ENCODE measurements around the gene ZNF554.

ZNF554 gene

GRCh38 chr19:2877398-2878331, 58.0 kb downstream of the ZNF554 start:
- Histone ChIP-seq H3K9ac (ENCODE audit: low read depth, low read length, poor library complexity, severe bottlenecking) (no peak overlapping the region), H3K36me3 (ENCODE audit: insufficient read depth, low read length) (no peaks in the 10 kb centered on the region), H3K4me2 (ENCODE audit: low read depth, low read length, poor library complexity, severe bottlenecking) (no peak overlapping the region), H3K9me2 (replicated peaks; ENCODE audit: low read depth, low read length) (no peaks in the 10 kb centered on the region), H2AFZ (ENCODE audit: low read length) (no peak overlapping the region), H3K27me3 (ENCODE audit: insufficient read depth, low read length, poor library complexity, severe bottlenecking) (no peaks in the 10 kb centered on the region), H3K4me3 (ENCODE audit: low read length, poor library complexity, severe bottlenecking) (no peak overlapping the region), H3K9me3 (ENCODE audit: insufficient read depth, low read depth, low read length) (peaks cover 16% of the 10 kb centered on the region; the same call in 1 of the 2 replicates), H3K79me2 (ENCODE audit: insufficient read depth, low read length) (no peaks in the 10 kb centered on the region), H3K4me1 (ENCODE audit: insufficient read depth, low read length, poor library complexity, severe bottlenecking) (no peaks in the 10 kb centered on the region), H3F3A (ENCODE audit: low read depth) (no peaks in the 10 kb centered on the region), H4K20me1 (ENCODE audit: insufficient read depth, low read length, poor library complexity, severe bottlenecking) (no peaks in the 10 kb centered on the region)
- TF ChIP-seq EZH2phosphoT487 (IDR thresholded peaks at IDR 0.05; ENCODE audit: borderline replicate concordance) (no peak), CTCF (conservative IDR thresholded peaks at IDR 0.05; ENCODE audit: low read length) (no peak)

GRCh38 chr19:2883686-2884439, 64.2 kb downstream of the ZNF554 start:
- H3K36me3 ChIP-seq (ENCODE audit: insufficient read depth, low read length), result no peaks in the 10 kb centered on the region
- no peaks in the 10 kb centered on the region for H3K9me2 ChIP-seq (replicated peaks; ENCODE audit: low read depth, low read length)
- H3K9ac ChIP-seq (ENCODE audit: low read depth, low read length, poor library complexity, severe bottlenecking), result no peak overlapping the region
- H3K4me1 ChIP-seq (ENCODE audit: insufficient read depth, low read length, poor library complexity, severe bottlenecking), result no peaks in the 10 kb centered on the region
- no peak overlapping the region for H3K4me2 ChIP-seq (ENCODE audit: low read depth, low read length, poor library complexity, severe bottlenecking)
- no peak overlapping the region for H2AFZ ChIP-seq (ENCODE audit: low read length)
- H3K27me3 ChIP-seq (ENCODE audit: insufficient read depth, low read length, poor library complexity, severe bottlenecking), result no peaks in the 10 kb centered on the region
- peaks cover 4% of the 10 kb centered on the region; the same call in 1 of the 2 replicates for H3K9me3 ChIP-seq (ENCODE audit: insufficient read depth, low read depth, low read length)
- no peaks in the 10 kb centered on the region for H4K20me1 ChIP-seq (ENCODE audit: insufficient read depth, low read length, poor library complexity, severe bottlenecking)
- H3F3A ChIP-seq (ENCODE audit: low read depth), result no peaks in the 10 kb centered on the region
- TF ChIP-seq CTCF (conservative IDR thresholded peaks at IDR 0.05; ENCODE audit: low read length), result no peak
- TF ChIP-seq EZH2phosphoT487 (IDR thresholded peaks at IDR 0.05; ENCODE audit: borderline replicate concordance), result no peak
- no peak overlapping the region for H3K4me3 ChIP-seq (ENCODE audit: low read length, poor library complexity, severe bottlenecking)
- no peaks in the 10 kb centered on the region for H3K79me2 ChIP-seq (ENCODE audit: insufficient read depth, low read length)

- Histone ChIP-seq H3K9me3 (ENCODE audit: insufficient read depth, low read depth, low read length) (no peaks in the 10 kb centered on the region), H3F3A (ENCODE audit: low read depth) (no peaks in the 10 kb centered on the region), H3K9ac (ENCODE audit: low read depth, low read length, poor library complexity, severe bottlenecking) (no peak overlapping the region), H3K27me3 (ENCODE audit: insufficient read depth, low read length, poor library complexity, severe bottlenecking) (no peaks in the 10 kb centered on the region), H3K36me3 (ENCODE audit: insufficient read depth, low read length) (no peaks in the 10 kb centered on the region), H3K79me2 (ENCODE audit: insufficient read depth, low read length) (no peaks in the 10 kb centered on the region), H4K20me1 (ENCODE audit: insufficient read depth, low read length, poor library complexity, severe bottlenecking) (no peaks in the 10 kb centered on the region), H2AFZ (ENCODE audit: low read length) (no peak overlapping the region), H3K4me2 (ENCODE audit: low read depth, low read length, poor library complexity, severe bottlenecking) (no peak overlapping the region), H3K4me3 (ENCODE audit: low read length, poor library complexity, severe bottlenecking) (no peak overlapping the region), H3K4me1 (ENCODE audit: insufficient read depth, low read length, poor library complexity, severe bottlenecking) (no peaks in the 10 kb centered on the region), H3K9me2 (replicated peaks; ENCODE audit: low read depth, low read length) (no peaks in the 10 kb centered on the region)
- no peak for TF ChIP-seq CTCF (conservative IDR thresholded peaks at IDR 0.05; ENCODE audit: low read length)
- no peak for TF ChIP-seq EZH2phosphoT487 (IDR thresholded peaks at IDR 0.05; ENCODE audit: borderline replicate concordance)
These were observed 66.1 kb downstream of the ZNF554 start for GRCh38 chr19:2885736-2886135.
